Activated naive CD4-positive, alpha-beta T cell treated with anti-CD3 and anti-CD28 coated beads, Interleukin-2, amount 50 U/mL, for 24 hours (primary cell): ENCODE results near the gene GAB1.

Source experiments
- H3K27ac Mint-ChIP-seq: one replicate; pipeline ENCODE4 v1.8.0; 2021; ENCODE audit warnings: mild to moderate bottlenecking, mixed read lengths
- H3K27me3 Mint-ChIP-seq: one replicate; pipeline ENCODE4 v1.8.0; 2021; ENCODE audit warnings: mixed read lengths
- H3K36me3 Mint-ChIP-seq: one replicate; pipeline ENCODE4 v1.8.0; 2021; ENCODE audit warnings: mixed read lengths
- H3K4me1 Mint-ChIP-seq: one replicate; pipeline ENCODE4 v1.8.0; 2021; ENCODE audit warnings: mixed read lengths
- H3K4me3 Mint-ChIP-seq: one replicate; pipeline ENCODE4 v1.8.0; 2021; ENCODE audit warnings: mild to moderate bottlenecking, mixed read lengths
- H3K9me3 Mint-ChIP-seq: one replicate; pipeline ENCODE4 v1.8.0; 2021; ENCODE audit warnings: mixed read lengths

GAB1 gene

DNA sequence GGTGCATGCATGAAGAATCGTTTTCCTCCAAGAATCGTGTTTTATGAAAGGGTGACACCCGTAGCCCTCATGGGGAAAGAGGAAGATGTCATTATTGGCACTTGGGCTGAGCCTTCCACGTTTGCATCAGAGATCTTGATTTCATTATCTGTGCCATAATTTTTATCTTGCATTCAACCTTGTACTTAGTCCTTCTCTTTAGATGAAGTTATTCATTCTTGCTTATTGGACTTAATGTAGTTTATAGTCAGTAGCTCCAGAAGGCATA, 66.8 kb downstream of the GAB1 start:
- Mint-ChIP-seq H3K27me3 (peaks cover 1% of the 10 kb centered on the region), H3K4me3 (peak overlapping the region; percentile 13), H3K9me3 (no peaks in the 10 kb centered on the region), H3K36me3 (no peaks in the 10 kb centered on the region), H3K4me1 (peaks cover 17% of the 10 kb centered on the region), H3K27ac (no peak overlapping the region)

DNA sequence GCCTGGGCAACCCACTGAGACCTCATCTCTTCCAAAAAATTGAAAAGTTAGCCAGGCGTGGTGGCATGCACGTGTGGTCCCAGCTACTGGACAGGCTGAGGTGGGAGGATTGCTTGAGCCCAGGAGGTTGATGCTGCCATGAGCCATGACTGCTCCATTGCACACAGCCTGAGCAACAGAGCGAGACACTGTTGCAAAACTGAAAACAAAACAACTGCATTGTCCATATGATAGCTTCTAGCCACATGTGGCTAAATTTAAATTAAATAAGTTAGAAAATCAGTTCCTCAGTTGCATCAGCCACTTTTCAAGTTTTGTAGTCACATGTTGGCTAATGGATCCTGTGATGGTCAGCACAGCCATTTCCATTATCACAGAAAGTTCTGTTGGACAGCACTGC, 67.9 kb downstream of the GAB1 start:
- Mint-ChIP-seq H3K4me3 (no peak overlapping the region), H3K27ac (no peak overlapping the region), H3K9me3 (no peaks in the 10 kb centered on the region), H3K27me3 (peaks cover 1% of the 10 kb centered on the region), H3K4me1 (peaks cover 17% of the 10 kb centered on the region), H3K36me3 (no peaks in the 10 kb centered on the region)

DNA sequence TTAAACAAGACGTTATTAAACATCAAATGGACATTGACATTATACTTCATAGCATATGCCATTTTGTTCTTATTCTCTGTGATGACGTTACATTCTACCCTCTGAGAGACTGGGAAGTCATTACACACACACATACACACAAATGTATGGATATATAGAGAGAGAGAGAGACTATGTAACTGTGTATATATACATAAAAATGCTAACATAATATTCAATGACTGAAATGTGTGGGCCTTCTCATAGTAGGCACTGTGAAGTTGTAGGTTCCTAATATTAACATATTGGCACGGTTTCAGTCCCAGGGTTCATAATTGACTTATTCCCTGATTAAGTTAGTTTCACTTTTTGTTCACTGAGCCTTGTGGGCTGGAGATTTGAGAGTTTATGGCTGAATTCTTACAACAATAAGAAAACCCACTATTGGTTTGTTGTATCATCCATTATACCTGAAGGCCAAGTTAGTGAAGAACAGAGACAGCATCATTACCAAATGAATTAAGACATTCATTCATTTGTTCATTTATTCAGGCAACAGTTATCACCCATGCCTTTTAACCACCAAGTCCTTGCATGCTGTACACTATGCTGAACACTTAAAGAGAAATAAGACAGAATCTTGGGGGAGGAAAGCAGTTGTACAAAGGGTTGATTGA, 68.5 kb downstream of the GAB1 start:
- Mint-ChIP-seq H3K4me3 (peak overlapping the region; percentile 0), H3K36me3 (no peaks in the 10 kb centered on the region), H3K27me3 (peaks cover 1% of the 10 kb centered on the region), H3K9me3 (no peaks in the 10 kb centered on the region), H3K4me1 (peaks cover 17% of the 10 kb centered on the region), H3K27ac (no peak overlapping the region)

DNA sequence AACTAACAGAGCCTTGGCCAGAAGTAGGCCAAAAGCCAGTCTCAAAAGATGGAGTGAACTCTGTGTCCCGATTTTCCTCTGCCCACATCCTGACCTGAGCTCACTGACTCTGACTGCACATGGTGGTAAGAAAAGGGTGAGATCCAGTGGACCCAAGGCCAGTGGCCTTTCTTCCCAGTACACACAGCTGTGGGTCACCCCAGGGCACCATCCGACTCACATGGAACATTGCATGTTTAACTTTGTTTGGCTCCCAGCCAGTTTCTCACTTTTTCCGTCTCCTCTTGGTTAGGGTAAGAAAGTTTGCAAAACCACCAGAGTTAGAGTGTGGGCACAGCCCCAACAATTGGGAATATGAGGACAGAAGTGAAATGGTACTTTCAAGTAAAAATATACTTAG, 69.8 kb downstream of the GAB1 start:
- Mint-ChIP-seq H3K4me1 (peaks cover 17% of the 10 kb centered on the region), H3K36me3 (no peaks in the 10 kb centered on the region), H3K27me3 (peaks cover 6% of the 10 kb centered on the region), H3K9me3 (no peaks in the 10 kb centered on the region), H3K27ac (no peak overlapping the region), H3K4me3 (no peak overlapping the region)

DNA sequence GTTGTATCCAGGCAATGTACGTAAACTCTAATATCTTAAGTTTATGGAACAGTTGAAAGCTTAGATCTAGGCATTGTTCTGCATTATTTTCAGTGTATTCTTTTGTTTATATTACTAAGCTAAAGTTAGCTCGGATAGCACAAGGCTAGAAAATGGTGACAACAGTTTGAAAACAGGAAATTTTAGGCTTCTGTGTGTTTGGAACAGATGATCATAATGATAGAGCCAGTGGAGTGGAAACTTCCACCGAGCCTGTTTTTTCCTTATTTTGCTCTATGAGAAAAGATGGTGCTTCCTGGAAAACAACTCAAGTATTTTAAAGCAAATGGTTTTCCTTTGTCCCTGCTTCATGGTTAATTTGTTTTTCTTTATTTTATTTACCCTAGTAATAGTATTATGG, 70.8 kb downstream of the GAB1 start:
- H3K4me3 Mint-ChIP-seq: no peak overlapping the region
- H3K9me3 Mint-ChIP-seq: no peaks in the 10 kb centered on the region
- peaks cover 17% of the 10 kb centered on the region for H3K4me1 Mint-ChIP-seq
- no peak overlapping the region for H3K27ac Mint-ChIP-seq
- peaks cover 5% of the 10 kb centered on the region for H3K27me3 Mint-ChIP-seq
- H3K36me3 Mint-ChIP-seq: no peaks in the 10 kb centered on the region

DNA sequence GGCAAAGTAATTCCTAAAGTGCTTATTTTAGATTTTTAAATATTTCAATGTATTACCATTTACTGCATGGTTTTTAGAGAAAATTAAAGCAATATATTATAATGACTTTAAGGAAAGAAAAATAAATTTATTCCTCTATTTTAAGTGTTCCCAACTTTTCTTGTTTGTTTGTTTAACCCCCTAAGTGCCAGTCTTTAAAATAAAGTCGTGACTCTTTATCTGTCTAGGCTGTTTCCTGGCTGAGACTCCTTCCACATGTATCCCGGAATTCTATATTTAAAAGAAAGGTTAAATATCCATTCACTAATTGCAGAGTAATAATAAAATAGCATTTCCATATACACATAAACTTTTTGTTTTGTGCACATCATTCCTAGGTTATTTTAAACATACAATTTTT, 71.2 kb downstream of the GAB1 start:
- no peak overlapping the region for H3K27ac Mint-ChIP-seq
- H3K4me1 Mint-ChIP-seq: peaks cover 17% of the 10 kb centered on the region
- H3K27me3 Mint-ChIP-seq: peaks cover 5% of the 10 kb centered on the region
- H3K4me3 Mint-ChIP-seq: no peak overlapping the region
- H3K9me3 Mint-ChIP-seq: no peaks in the 10 kb centered on the region
- no peaks in the 10 kb centered on the region for H3K36me3 Mint-ChIP-seq

DNA sequence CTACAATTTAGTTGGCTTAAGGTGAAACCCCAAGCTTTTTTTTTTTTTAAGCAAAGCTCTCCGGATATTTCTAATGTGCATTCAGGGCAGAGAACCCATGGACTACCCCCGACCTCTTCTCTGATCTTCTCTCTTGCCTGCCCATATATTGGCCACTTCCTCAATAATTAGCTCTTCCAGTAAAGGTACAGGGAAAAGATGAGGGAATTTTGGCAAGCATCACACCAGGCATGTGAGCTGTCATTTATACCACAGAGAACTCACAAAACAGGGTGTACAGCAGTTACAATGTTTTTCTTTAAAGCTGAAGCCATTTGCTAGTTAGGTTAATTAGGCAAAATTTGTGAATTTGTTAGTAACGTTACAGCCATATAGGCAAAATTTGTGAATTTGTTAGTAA, 73.3 kb downstream of the GAB1 start:
- peaks cover 7% of the 10 kb centered on the region for H3K4me1 Mint-ChIP-seq
- H3K9me3 Mint-ChIP-seq: no peaks in the 10 kb centered on the region
- no peak overlapping the region for H3K27ac Mint-ChIP-seq
- peaks cover 5% of the 10 kb centered on the region for H3K27me3 Mint-ChIP-seq
- no peak overlapping the region for H3K4me3 Mint-ChIP-seq
- H3K36me3 Mint-ChIP-seq: no peaks in the 10 kb centered on the region

DNA sequence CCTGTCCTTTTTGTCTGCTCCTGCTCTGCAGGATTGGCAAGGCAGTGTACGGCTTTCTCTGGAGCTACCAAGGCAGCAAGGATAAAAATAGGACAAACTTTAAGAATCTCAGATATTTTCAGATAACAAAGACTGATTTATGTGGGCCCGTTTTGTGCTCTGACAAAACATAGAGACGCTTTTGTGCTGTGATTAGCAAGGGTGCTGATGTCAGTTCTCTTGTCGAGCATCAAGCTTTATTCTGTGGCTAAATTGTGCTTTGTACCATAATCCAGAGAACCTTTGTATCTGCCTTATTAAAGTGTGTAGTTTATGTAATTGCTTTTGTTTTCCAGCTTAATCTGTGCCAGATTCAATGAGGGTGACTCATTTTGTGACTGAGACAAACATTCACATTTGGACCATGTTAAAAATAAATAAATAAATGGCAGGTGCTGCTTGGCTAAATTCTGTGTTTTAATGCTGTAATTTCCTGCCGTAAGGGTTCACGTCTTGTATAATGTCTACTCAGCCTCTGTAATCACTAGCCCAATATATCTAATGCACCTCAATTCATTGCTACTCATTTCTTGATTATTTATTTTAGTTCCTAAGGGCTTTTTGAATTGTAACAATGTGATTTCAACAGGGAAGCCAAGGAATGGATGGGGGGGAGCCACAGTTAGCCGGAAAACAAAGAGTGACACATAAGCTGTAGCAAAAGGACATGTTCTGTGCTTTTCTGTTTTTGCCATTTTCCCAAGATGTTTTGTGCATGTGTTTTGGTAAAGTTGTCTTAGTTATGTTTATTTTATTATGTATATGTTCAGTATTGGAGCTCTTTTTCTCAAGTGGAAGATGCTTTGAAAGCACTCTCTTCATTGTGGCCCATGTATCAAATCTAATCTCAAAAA, 75.1 kb downstream of the GAB1 start:
- Mint-ChIP-seq H3K27me3 (peaks cover 7% of the 10 kb centered on the region), H3K36me3 (no peaks in the 10 kb centered on the region), H3K4me3 (no peak overlapping the region), H3K27ac (no peak overlapping the region), H3K9me3 (no peaks in the 10 kb centered on the region), H3K4me1 (no peaks in the 10 kb centered on the region)

DNA sequence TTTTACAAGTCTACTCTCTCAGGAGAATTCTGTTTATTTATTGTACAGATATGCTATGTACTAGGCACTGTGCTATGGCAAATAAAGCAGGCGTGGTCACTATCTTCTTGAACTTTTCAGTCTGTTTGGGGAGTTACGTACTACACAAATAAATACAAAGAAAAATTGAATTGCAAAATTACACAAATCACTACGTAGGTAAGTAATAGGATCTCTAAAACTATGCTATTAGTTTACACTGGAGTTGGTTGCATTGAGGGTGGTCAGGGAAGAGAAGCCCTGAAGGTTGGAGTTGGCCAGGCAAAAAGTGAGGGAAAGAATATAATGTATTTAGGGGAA, 75.7 kb downstream of the GAB1 start:
- H3K27ac Mint-ChIP-seq: no peak overlapping the region
- H3K4me3 Mint-ChIP-seq: no peak overlapping the region
- H3K27me3 Mint-ChIP-seq: peaks cover 9% of the 10 kb centered on the region
- H3K9me3 Mint-ChIP-seq: no peaks in the 10 kb centered on the region
- no peaks in the 10 kb centered on the region for H3K4me1 Mint-ChIP-seq
- H3K36me3 Mint-ChIP-seq: no peaks in the 10 kb centered on the region

DNA sequence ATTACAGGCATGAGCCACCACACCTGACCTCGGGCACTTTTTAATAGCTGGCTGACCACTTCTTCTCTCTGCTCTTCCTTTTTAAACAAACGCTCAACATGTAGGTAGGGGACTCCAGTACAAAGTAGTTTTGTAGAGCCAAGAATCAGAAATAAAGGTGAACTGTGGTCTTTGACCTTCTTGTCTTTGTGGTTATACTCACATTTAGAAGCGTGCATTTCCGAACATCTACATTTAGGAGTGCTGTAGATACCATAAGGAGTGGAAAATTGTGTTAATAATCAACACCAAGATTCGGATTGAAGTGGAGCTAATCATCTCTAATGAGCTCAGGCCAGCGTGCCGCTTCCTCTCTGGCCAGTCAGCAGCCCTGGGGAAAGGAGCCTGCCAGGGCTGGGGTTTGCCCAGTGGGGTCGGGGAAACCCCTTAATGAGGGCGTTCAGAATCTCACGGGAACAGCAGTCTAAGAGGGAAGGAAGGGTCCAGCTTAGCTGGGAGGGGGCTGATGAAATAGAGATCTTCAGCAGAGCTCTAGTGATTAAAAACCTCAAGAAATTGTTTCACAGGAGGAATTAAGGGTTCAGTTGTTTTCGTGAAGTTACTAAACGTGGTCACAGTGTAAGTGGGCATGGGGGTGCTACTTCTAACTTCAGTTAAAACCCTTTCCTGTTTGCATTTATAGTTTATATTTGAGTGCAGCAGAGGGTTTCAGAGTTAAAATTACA, 81.2 kb downstream of the GAB1 start:
- H3K4me1 Mint-ChIP-seq: no peaks in the 10 kb centered on the region
- no peaks in the 10 kb centered on the region for H3K36me3 Mint-ChIP-seq
- no peaks in the 10 kb centered on the region for H3K9me3 Mint-ChIP-seq
- no peak overlapping the region for H3K4me3 Mint-ChIP-seq
- H3K27me3 Mint-ChIP-seq: peaks cover 15% of the 10 kb centered on the region
- H3K27ac Mint-ChIP-seq: no peak overlapping the region

DNA sequence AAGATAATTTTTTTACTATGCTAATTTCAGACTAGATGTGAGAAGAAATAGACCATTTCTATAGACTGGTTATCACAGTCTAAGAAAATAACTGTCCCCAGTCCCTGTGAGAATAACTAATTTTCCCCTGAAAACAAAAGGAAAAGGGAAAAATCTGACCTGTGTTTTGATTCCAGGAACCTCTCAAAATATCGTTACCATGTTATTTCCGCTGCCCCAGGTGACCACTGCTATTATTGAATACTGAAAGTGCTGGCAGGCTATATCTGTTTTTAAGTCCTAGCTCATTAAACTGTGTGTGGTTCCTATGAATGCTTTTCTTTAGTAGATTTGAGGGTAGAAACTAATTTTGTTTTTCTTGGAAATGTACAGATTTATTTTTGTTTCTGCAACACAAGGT, 83.6 kb downstream of the GAB1 start:
- Mint-ChIP-seq H3K4me3 (no peak overlapping the region), H3K27me3 (peaks cover 19% of the 10 kb centered on the region), H3K27ac (no peak overlapping the region), H3K4me1 (no peaks in the 10 kb centered on the region), H3K36me3 (no peaks in the 10 kb centered on the region), H3K9me3 (no peaks in the 10 kb centered on the region)

DNA sequence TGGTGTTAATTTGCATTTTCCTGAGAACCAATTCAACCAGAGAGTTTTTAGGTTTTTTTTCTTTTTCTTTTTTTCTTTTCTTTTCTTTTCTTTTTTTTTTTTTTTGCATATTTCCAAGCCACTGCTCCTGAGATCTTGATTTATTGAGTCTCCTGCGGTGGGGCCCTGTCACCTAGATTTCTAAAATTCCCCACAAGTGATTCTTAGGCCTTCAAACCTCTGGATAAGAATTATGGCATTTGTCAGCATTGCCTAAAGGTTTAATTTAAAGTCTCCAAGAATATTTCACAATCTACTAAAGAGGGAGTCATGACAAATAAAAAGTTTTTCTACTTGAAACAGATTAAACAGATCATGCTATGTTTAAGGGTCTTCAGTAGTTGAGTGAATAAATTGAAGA, 84.9 kb downstream of the GAB1 start:
- Mint-ChIP-seq H3K36me3 (no peaks in the 10 kb centered on the region), H3K4me1 (no peaks in the 10 kb centered on the region), H3K27me3 (peaks cover 19% of the 10 kb centered on the region), H3K9me3 (no peaks in the 10 kb centered on the region), H3K27ac (no peak overlapping the region), H3K4me3 (no peak overlapping the region)

DNA sequence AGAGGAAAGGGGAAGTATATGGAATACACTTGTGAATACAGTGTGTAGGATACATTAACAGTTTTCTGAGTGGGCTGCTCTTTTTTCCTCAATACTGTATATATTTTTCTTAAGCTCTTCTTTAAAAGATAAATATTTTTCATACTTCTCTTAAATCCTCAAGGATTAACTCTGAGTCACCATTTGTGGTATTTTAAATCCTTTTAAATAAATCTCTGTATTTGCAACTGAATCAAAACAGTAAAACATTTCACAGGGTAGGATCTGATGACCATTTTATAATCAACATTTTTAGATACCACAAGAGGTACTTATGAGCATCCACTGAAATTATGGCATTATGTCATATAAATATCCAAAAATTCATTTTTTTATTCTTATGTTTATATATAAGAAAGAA, 87.6 kb downstream of the GAB1 start:
- Mint-ChIP-seq H3K4me1 (no peaks in the 10 kb centered on the region), H3K36me3 (no peaks in the 10 kb centered on the region), H3K4me3 (no peak overlapping the region), H3K27me3 (peaks cover 10% of the 10 kb centered on the region), H3K27ac (no peak overlapping the region), H3K9me3 (no peaks in the 10 kb centered on the region)

DNA sequence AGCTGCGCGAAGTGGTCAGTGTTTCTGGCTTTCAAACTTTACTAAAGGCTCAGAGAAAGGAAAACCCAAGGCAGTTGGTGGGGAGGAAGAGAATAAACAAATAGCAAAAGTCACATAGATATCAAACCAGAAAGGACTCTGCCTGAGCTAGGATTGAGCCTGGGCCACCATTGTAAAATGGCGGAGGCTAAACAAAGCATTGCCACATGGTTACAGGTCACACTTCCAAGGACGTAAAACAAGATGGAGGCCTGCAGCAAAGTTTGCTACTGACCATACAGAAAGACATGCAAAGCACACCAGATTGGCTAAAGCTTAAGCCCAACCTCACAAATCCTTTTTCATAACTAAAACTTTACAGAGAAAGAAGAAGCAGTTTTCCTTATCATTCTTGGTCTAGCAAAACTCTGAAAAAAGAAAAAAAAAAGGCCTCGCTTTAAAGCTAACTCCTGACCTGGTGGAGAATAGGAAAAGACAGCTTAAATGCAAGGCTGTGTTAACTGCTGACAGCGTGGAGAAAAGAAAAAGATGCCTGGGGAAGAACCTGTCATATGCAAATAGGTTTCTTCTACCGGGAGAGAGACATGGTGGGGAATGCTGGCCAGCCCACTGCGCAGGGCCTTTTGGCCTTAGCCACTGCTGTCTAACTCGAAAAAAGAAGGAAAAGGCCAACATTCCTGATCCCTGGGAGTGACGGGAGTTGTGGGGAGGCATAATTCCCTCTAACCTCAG, 95.0 kb downstream of the GAB1 start:
- no peaks in the 10 kb centered on the region for H3K4me1 Mint-ChIP-seq

DNA sequence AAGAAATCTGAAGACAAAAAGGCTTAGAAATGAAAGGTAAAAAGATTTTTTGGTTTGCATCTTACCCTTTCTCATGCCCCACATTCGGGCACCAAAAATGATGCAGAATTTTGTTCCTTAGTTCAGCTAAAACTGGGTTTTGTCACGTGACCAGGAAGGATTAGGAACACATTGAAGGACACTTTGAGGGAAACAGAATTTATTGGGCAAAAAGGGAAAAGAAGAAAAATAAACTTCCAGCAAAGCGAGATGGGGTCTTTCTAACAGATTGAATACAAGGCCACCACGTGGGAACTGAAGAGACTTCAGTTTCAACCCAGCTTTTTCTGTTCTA, 95.5 kb downstream of the GAB1 start:
- Mint-ChIP-seq H3K9me3 (no peaks in the 10 kb centered on the region), H3K4me1 (no peaks in the 10 kb centered on the region), H3K27me3 (peaks cover 1% of the 10 kb centered on the region), H3K4me3 (no peak overlapping the region), H3K36me3 (no peaks in the 10 kb centered on the region), H3K27ac (no peak overlapping the region)

More for the DNA sequence above, 95.0 kb downstream of the GAB1 start:
- no peaks in the 10 kb centered on the region for H3K36me3 Mint-ChIP-seq
- peaks cover 1% of the 10 kb centered on the region for H3K27me3 Mint-ChIP-seq
- no peak overlapping the region for H3K4me3 Mint-ChIP-seq
- H3K9me3 Mint-ChIP-seq: no peaks in the 10 kb centered on the region
- no peak overlapping the region for H3K27ac Mint-ChIP-seq

DNA sequence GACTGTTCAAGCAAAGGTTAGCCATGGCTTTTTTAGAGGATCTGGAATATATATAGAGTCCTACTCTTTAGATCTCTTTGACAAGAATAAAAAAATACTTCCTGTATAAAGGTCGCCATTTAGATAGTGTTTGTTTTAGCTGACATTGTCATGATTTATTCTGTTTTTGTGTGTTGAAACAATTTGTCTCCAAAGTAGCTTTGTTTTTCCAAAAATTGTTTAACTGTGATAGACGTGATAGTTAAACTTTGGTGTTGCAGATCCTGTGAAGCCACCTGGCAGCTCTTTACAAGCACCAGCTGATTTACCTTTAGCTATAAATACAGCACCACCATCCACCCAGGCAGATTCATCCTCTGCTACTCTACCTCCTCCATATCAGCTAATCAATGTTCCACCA, 96.6 kb downstream of the GAB1 start:
- Mint-ChIP-seq H3K27me3 (peaks cover 1% of the 10 kb centered on the region), H3K36me3 (no peaks in the 10 kb centered on the region), H3K4me1 (no peaks in the 10 kb centered on the region), H3K27ac (no peak overlapping the region), H3K9me3 (no peaks in the 10 kb centered on the region), H3K4me3 (no peak overlapping the region)
